ENCODE measurements around the gene EVI5L.

Gene EVI5L

GRCh38 chr19:7841751-7842660, 12.0 kb downstream of the EVI5L start:
- H3K9me3 ChIP-seq, result peaks cover 5% of the 10 kb centered on the region
- DNase-seq, result no peak
- H3K27me3 ChIP-seq, result no peaks in the 10 kb centered on the region
- H3K36me3 ChIP-seq, result no peaks in the 10 kb centered on the region
- no peak overlapping the region for H3K4me3 ChIP-seq (ENCODE audit: low read depth, low read length)
- no peak for TF ChIP-seq CTCF (IDR thresholded peaks at IDR 0.05; ENCODE audit: low read depth, low read length)
- H3K4me1 ChIP-seq, result no peaks in the 10 kb centered on the region

- Histone ChIP-seq H3K4me1 (no peaks in the 10 kb centered on the region), H3K36me3 (no peaks in the 10 kb centered on the region), H3K4me3 (ENCODE audit: low read depth, low read length) (no peak overlapping the region), H3K9me3 (peaks cover 5% of the 10 kb centered on the region), H3K27me3 (no peaks in the 10 kb centered on the region)
- no peak for DNase-seq
- TF ChIP-seq CTCF (IDR thresholded peaks at IDR 0.05; ENCODE audit: low read depth, low read length), result no peak
These were observed 12.8 kb downstream of the EVI5L start for GRCh38 chr19:7842661-7843294.

DNA sequence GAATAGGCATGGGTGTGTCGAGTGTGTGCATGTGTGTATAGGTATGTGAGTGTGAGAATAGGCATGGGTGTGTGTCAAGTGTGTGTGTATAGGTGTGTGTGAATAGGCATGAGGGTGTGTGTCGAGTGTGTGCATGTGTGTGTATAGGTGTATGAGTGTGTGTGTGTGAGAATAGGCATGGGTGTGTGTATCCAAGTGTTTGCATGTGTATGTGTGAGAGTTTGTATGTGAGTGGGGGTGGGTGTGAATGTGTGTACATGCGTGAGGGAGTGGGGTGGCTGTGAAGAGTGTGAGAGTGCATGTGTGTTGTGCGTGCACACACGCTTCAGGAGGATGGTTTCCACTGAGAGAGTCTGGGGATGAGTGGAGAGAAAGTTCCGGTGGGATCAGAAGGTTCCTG, 13.5 kb downstream of the EVI5L start:
- Histone ChIP-seq H3K36me3 (no peaks in the 10 kb centered on the region), H3K4me1 (no peaks in the 10 kb centered on the region), H3K27me3 (no peaks in the 10 kb centered on the region), H3K9me3 (peaks cover 5% of the 10 kb centered on the region), H3K4me3 (ENCODE audit: low read depth, low read length) (no peak overlapping the region)
- no peak for TF ChIP-seq CTCF (IDR thresholded peaks at IDR 0.05; ENCODE audit: low read depth, low read length)
- no peak for DNase-seq

GRCh38 chr19:7844405-7844804, 14.4 kb downstream of the EVI5L start:
- DNase-seq, result no peak
- no peak for TF ChIP-seq CTCF (IDR thresholded peaks at IDR 0.05; ENCODE audit: low read depth, low read length)
- Histone ChIP-seq H3K4me1 (no peaks in the 10 kb centered on the region), H3K36me3 (no peaks in the 10 kb centered on the region), H3K4me3 (ENCODE audit: low read depth, low read length) (no peak overlapping the region), H3K27me3 (no peaks in the 10 kb centered on the region), H3K9me3 (peaks cover 5% of the 10 kb centered on the region)

- Histone ChIP-seq H3K27me3 (no peaks in the 10 kb centered on the region), H3K4me1 (no peaks in the 10 kb centered on the region), H3K9me3 (peaks cover 5% of the 10 kb centered on the region), H3K36me3 (no peaks in the 10 kb centered on the region), H3K4me3 (ENCODE audit: low read depth, low read length) (no peak overlapping the region)
- DNase-seq, result no peak
- no peak for TF ChIP-seq CTCF (IDR thresholded peaks at IDR 0.05; ENCODE audit: low read depth, low read length)
These were observed 14.9 kb downstream of the EVI5L start for GRCh38 chr19:7844951-7845350.
